Measurements from ENCODE around the gene EFNA3. TPM values are rescaled to one million over a fixed set of nuclear protein-coding genes. Genes with fewer than 3 reads are reported as not detected.

Gene EFNA3
- total and polyA plus RNA-seq, 2 donors (not counting 3 experiments of a cell fraction or from before 2014, with no cell fraction given): 2.2 to 2.5 TPM

GRCh38 chr1:155072531-155073289 is 5.9 kb upstream of the EFNA3 start:
- Histone ChIP-seq H3K27me3 (ENCODE audit: control insufficient read depth in 2 of 2, insufficient read depth in 2 of 2, low read length in 2 of 2) (peaks cover 0 to 4% of the 10 kb centered on the region in 2 experiments), H3K4me2 (ENCODE audit: insufficient read depth, low read length) (no peak overlapping the region), H3K9me3 (replicated peaks; ENCODE audit: control insufficient read depth, insufficient read depth, low read length) (no peaks in the 10 kb centered on the region), H3K36me3 (ENCODE audit: control insufficient read depth in 2 of 2, extremely low read depth in 1 of 2, insufficient read depth in 2 of 2, low read length in 2 of 2) (peaks cover 4 to 6% of the 10 kb centered on the region in 2 experiments), H2AFZ (ENCODE audit: low read depth, low read length) (no peak overlapping the region), H3K9me1 (replicated peaks; ENCODE audit: control insufficient read depth, extremely low read depth, insufficient read depth, low read length) (no peaks in the 10 kb centered on the region), H3K9ac (replicated peaks; ENCODE audit: extremely low read depth, insufficient read depth, low read length) (no peak overlapping the region), H4K20me1 (replicated peaks; ENCODE audit: control insufficient read depth, extremely low read depth, insufficient read depth, low read length) (no peaks in the 10 kb centered on the region), H3K79me2 (ENCODE audit: control insufficient read depth, insufficient read depth, low read length) (no peaks in the 10 kb centered on the region), H3K4me1 (ENCODE audit: control insufficient read depth, extremely low read depth, insufficient read depth, low read length) (no peaks in the 10 kb centered on the region), H3K4me3 (replicated peaks in 1 of 3; ENCODE audit: insufficient read depth in 1 of 3, low read depth in 1 of 3, low read length in 3 of 3) (no peak overlapping the region), H3K27ac (ENCODE audit: insufficient read depth, low read depth, low read length) (no peak overlapping the region)
- dilution Hi-C loops (cut with MboI; ENCODE audit: extremely low pct_ligation_motif_present, low sequenced_read_pairs): no loop called here
- ChIA-PET POLR2A (no interaction called here), CTCF (interaction anchor here (1.0 to 2.0 kb wide), 5 partner anchors 11 to 55 kb away, joined by 3 to 6 read pairs (median 5); no protein-coding TSS in a partner anchor)
- intact Hi-C loops (cut with micrococcal nuclease): no loop called here
- DNase-seq (ENCODE audit: low read depth, low spot score): no peak
- no peak for FAIRE-seq
- TF ChIP-seq GATA2 (IDR thresholded peaks at IDR 0.05; ENCODE audit: insufficient read depth, insufficient read length, low read depth, low read length) (no peak), JUN (IDR thresholded peaks at IDR 0.05; ENCODE audit: borderline replicate concordance, insufficient read depth, insufficient read length, low read depth) (no peak), MYC (IDR thresholded peaks at IDR 0.05; ENCODE audit: low read depth, low read length) (no peak), FOS (IDR thresholded peaks at IDR 0.05; ENCODE audit: borderline replicate concordance, insufficient read depth, low read length) (no peak), EZH2 (IDR thresholded peaks at IDR 0.05; ENCODE audit: borderline replicate concordance, low read depth, low read length, severe bottlenecking) (no peak), CTCF (IDR thresholded peaks at IDR 0.05; ENCODE audit: extremely low read depth in 1 of 2, insufficient read depth in 1 of 2, low read depth in 1 of 2, low read length in 2 of 2) (no peak), POLR2AphosphoS5 (IDR thresholded peaks at IDR 0.05; ENCODE audit: insufficient read depth, low read depth, low read length) (no peak)
- no TSS peak for BruUV-seq (replicated peaks)

Data from endothelial cell of umbilical vein (primary cell).